GM12878 (cell line): ENCODE data around the gene WNT11. TPM values are rescaled to one million over a fixed set of nuclear protein-coding genes. Genes with fewer than 3 reads are reported as not detected.

ENCODE experiments used
- ATAC-seq: fragments of 200-7000 bp; cut with Tn5 transposase; 3 replicates; pipeline ENCODE4 v1.9.1; 2020; ENCODE audit warnings: mild to moderate bottlenecking, moderate library complexity
- BruUV-seq: library from RNA; stranded (reverse); fragments of 400-500 nt; replicated peaks from 2 replicates; lab custom pipeline; 2021; lab: Mats Ljungman, UMichigan
- CTCF ChIA-PET: fragments of 300-600 bp; sonication (Branson Sonifier 250); formaldehyde crosslinking; extraction: SDS; loops from one replicate; lab custom pipeline; 2021; ENCODE audit warnings: inconsistent platforms; lab: Yijun Ruan, JAX
- POLR2A ChIA-PET: fragments of 350-600 bp; formaldehyde crosslinking; extraction: SDS; loops from one replicate; lab custom pipeline; 2021; ENCODE audit warnings: inconsistent platforms; lab: Charles Lee
- RAD21 ChIA-PET: fragments of 300-600 bp; sonication (Branson Sonifier 250); formaldehyde crosslinking; loops from one replicate; lab custom pipeline; 2023; ENCODE audit warnings: antibody characterized with exemption; ENCODE audit not compliant: unreplicated experiment; lab: Charles Lee
- SMC1A ChIA-PET: fragments of 300-600 bp; sonication (Branson Sonifier 250); formaldehyde crosslinking; loops from one replicate; lab custom pipeline; 2023; ENCODE audit not compliant: unreplicated experiment, uncharacterized antibody; lab: Charles Lee
- DNase-seq: peaks from one replicate; pipeline ENCODE4 v3.0.0-alpha.2; 2011; ENCODE audit warnings: low read depth, low spot score
- FAIRE-seq: peaks from 3 replicates; lab custom pipeline; 2011; peaks lifted over from hg19 to GRCh38; lab: Jason Lieb, UNC
- H2AFZ ChIP-seq: 2 replicates; pipeline ENCODE4 v1.6.0; 2011; ENCODE audit warnings: low read depth, low read length, control low read depth; ENCODE audit not compliant: control insufficient read depth
- H3K27ac ChIP-seq: 2 replicates; pipeline ENCODE4 v1.5.1; 2011; ENCODE audit warnings: control low read depth; ENCODE audit not compliant: control insufficient read depth, insufficient read depth
- H3K27me3 ChIP-seq, 2 experiments: replicated peaks in 1 of 2; 2 replicates each; pipeline versions ENCODE4 v1.6.0 to v1.6.1; 2011; ENCODE audit warnings: low read length in 1 of 2; ENCODE audit not compliant: control insufficient read depth in 2 of 2, insufficient read depth in 2 of 2
- H3K36me3 ChIP-seq, 2 experiments: 2 replicates each; pipeline ENCODE4 v1.5.1; 2011; ENCODE audit warnings: low read length in 1 of 2; ENCODE audit not compliant: control insufficient read depth in 2 of 2, insufficient read depth in 2 of 2
- H3K4me1 ChIP-seq: 2 replicates; pipeline ENCODE4 v1.6.1; 2011; ENCODE audit warnings: mild to moderate bottlenecking, low read length, moderate library complexity, mixed read lengths; ENCODE audit not compliant: control insufficient read depth, insufficient read depth
- H3K4me2 ChIP-seq: 2 replicates; pipeline ENCODE4 v1.6.0; 2011; ENCODE audit warnings: control low read depth; ENCODE audit not compliant: control insufficient read depth, insufficient read depth
- H3K4me3 ChIP-seq: fragments of 200-600 bp; sonication (generic); 2 replicates; pipeline ENCODE4 v1.5.1; 2016
- H3K79me2 ChIP-seq: 2 replicates; pipeline ENCODE4 v1.6.0; 2011; ENCODE audit warnings: low read length; ENCODE audit not compliant: control insufficient read depth, insufficient read depth
- H3K9ac ChIP-seq: 2 replicates; pipeline ENCODE4 v1.8.0; 2011; ENCODE audit warnings: low read length, control low read depth, mixed read lengths; ENCODE audit not compliant: control insufficient read depth, insufficient read depth
- H3K9me3 ChIP-seq: replicated peaks from 3 replicates; pipeline ENCODE4 v1.5.1; 2011; ENCODE audit warnings: mild to moderate bottlenecking, low read length; ENCODE audit not compliant: control insufficient read depth, insufficient read depth
- H4K20me1 ChIP-seq: 2 replicates; pipeline ENCODE4 v1.6.0; 2011; ENCODE audit not compliant: control insufficient read depth, insufficient read depth
- ASH2L ChIP-seq: fragments of 300-600, 200-600 bp; sonication (generic); IDR thresholded peaks from 2 replicates; pipeline ENCODE4 v1.6.1; 2017; ENCODE audit warnings: low read depth, mild to moderate bottlenecking, borderline replicate concordance
- EED ChIP-seq: sonication (generic); IDR thresholded peaks from 2 replicates; pipeline ENCODE4 v1.6.1; 2016; ENCODE audit warnings: antibody characterized with exemption, low read depth
- FOXK2 ChIP-seq: fragments of 450-650 bp; IDR thresholded peaks from 2 replicates; pipeline ENCODE4 v1.6.1; 2017; ENCODE audit warnings: mild to moderate bottlenecking, moderate library complexity
- MAX ChIP-seq: IDR thresholded peaks from 2 replicates; pipeline ENCODE4 v1.6.1; 2012; ENCODE audit warnings: low read depth, low read length, improper control_type of control experiment
- MEF2B ChIP-seq: fragments of 450-650 bp; IDR thresholded peaks from 2 replicates; pipeline ENCODE4 v1.6.1; 2018; ENCODE audit warnings: mild to moderate bottlenecking, moderate library complexity; ENCODE audit not compliant: partially characterized antibody, poor library complexity, severe bottlenecking
- MLLT1 ChIP-seq: fragments of 450-650 bp; IDR thresholded peaks from 2 replicates; pipeline ENCODE4 v1.6.1; 2016; ENCODE audit warnings: mild to moderate bottlenecking
- MTA3 ChIP-seq: IDR thresholded peaks from 2 replicates; pipeline ENCODE4 v1.6.1; 2012; ENCODE audit warnings: low read length, inconsistent platforms, borderline replicate concordance
- NFYB ChIP-seq: IDR thresholded peaks from 2 replicates; pipeline ENCODE4 v1.6.1; 2011; ENCODE audit warnings: low read depth, mild to moderate bottlenecking, low read length, improper control_type of control experiment, moderate library complexity; ENCODE audit not compliant: insufficient read depth
- NR2C1 ChIP-seq: fragments of 450-650 bp; IDR thresholded peaks from 2 replicates; pipeline ENCODE4 v1.6.1; 2017; ENCODE audit warnings: antibody characterized with exemption, mild to moderate bottlenecking, moderate library complexity
- ZNF217 ChIP-seq: fragments of 450-650 bp; IDR thresholded peaks from 2 replicates; pipeline ENCODE4 v1.6.1; 2017; ENCODE audit warnings: antibody characterized with exemption, mild to moderate bottlenecking
- WGBS: methylation state at CpG from one replicate; pipeline ENCODE4 v1.1.6; 2016; ENCODE audit warnings: low lambda C conversion rate; ENCODE audit not compliant: insufficient replicate concordance, insufficient coverage; ENCODE audit errors: missing lambda C conversion rate; 5-methylcytosine and 5-hydroxymethylcytosine counted together
- in situ Hi-C: fragments of 300-500 bp; cut with MboI; formaldehyde crosslinking; loops from 9 replicates; pipeline ENCODE4 v1.14.3; 2018; ENCODE audit warnings: mixed read lengths
- intact Hi-C: fragments of 100-400 bp; cut with micrococcal nuclease; formaldehyde crosslinking; loops from one replicate; pipeline ENCODE4 v1.14.2; 2022; ENCODE audit not compliant: unreplicated experiment
- polyA plus RNA-seq, 11 experiments: library from polyadenylated mRNA; depleted of rRNA in 4 of 11; unstranded in 6 of 11; stranded (reverse) in 5 of 11; fragments of >200 nt; fragmentation: Nextera tagmentation in 4 of 11; fragmentation: Illumina TruSeq in 1 of 11; extraction: Ambion mirVana in 4 of 11; extraction: Trizol in 1 of 11; gene quantifications; 1 replicate in 1 of 11; 2 replicates in 10 of 11; pipeline versions ENCODE4 v1.2.1 to v1.2.3, GENCODE V29; 2011 to 2016; ENCODE audit warnings: inconsistent platforms in 2 of 11, missing spikeins in 2 of 11, low read depth in 1 of 11
- total RNA-seq, 4 experiments: library from RNA; depleted of rRNA in 3 of 4; stranded (reverse); fragments of >200 nt in 3 of 4; fragmentation: Illumina TruSeq in 1 of 4; extraction: Trizol in 1 of 4; gene quantifications; 2 replicates each; pipeline versions ENCODE4 v1.2.1 to v1.2.3, GENCODE V29; 2013 to 2021
- TF ChIP-seq, protein P1 (sequence below): fragments of 450-650 bp; IDR thresholded peaks from 2 replicates; pipeline ENCODE4 v1.6.1; 2017; ENCODE audit warnings: mild to moderate bottlenecking, low read depth, inconsistent platforms; ENCODE audit not compliant: poor library complexity, severe bottlenecking
- TF ChIP-seq, protein P2 (sequence below): IDR thresholded peaks from 2 replicates; pipeline ENCODE4 v1.6.1; 2012; ENCODE audit warnings: low read depth, low read length, improper control_type of control experiment
- TF ChIP-seq, protein P3 (sequence below): fragments of 450-650 bp; IDR thresholded peaks from 2 replicates; pipeline ENCODE4 v1.6.1; 2016; ENCODE audit warnings: mild to moderate bottlenecking

The WNT11 gene
- total and polyA plus RNA-seq, 10 of the 15 experiments (the other 5 are each of a cell fraction or from before 2014, with no cell fraction given), result 0.05 to 0.19 TPM; not detected in 8

- TF ChIP-seq, protein P1, sequence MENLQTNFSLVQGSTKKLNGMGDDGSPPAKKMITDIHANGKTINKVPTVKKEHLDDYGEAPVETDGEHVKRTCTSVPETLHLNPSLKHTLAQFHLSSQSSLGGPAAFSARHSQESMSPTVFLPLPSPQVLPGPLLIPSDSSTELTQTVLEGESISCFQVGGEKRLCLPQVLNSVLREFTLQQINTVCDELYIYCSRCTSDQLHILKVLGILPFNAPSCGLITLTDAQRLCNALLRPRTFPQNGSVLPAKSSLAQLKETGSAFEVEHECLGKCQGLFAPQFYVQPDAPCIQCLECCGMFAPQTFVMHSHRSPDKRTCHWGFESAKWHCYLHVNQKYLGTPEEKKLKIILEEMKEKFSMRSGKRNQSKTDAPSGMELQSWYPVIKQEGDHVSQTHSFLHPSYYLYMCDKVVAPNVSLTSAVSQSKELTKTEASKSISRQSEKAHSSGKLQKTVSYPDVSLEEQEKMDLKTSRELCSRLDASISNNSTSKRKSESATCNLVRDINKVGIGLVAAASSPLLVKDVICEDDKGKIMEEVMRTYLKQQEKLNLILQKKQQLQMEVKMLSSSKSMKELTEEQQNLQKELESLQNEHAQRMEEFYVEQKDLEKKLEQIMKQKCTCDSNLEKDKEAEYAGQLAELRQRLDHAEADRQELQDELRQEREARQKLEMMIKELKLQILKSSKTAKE, result peak; percentile 41
Measured at GRCh38 chr11:76152741-76153570, 53.3 kb downstream of the WNT11 start (continued).

DNA sequence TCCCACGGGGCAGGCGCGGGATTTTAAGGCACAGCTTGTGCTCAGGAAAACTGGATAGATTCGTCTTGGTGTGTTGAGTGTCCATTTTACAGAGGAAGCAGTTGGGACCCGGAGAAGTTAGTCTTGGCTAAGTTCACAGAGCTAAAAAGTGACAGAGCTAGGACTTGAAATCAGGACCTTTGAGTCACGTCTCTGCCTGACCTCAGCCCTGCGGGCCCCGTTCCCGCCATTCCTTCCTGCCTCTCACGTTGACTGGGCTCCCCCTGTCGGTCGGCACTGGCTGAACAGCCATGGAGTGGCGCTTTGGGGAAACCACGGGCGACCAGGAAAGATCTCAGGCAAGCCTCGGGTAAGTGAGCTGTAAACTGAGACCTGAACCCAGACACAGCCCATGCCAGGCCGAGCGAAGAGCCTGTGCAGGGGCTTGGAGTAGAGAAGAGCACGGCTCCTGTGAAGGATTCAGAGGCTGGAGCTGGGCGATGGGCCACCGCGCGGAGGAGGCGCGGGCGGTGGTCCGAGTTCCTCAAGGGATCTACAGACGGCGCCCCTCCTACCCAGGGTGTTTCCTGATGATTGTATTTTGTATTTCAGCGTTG lies 54.1 kb downstream of the WNT11 start:
- Histone ChIP-seq H3K27ac (peak overlapping the region; percentile 27), H3K4me1 (peaks cover 22% of the 10 kb centered on the region), H3K9me3 (no peaks in the 10 kb centered on the region), H3K27me3 (no peaks in the 10 kb centered on the region), H3K79me2 (no peaks in the 10 kb centered on the region), H3K4me3 (peak overlapping the region; percentile 66), H2AFZ (peak overlapping the region; percentile 91), H3K36me3 (no peaks in the 10 kb centered on the region), H3K4me2 (peak overlapping the region; percentile 95), H3K9ac (peak overlapping the region; percentile 76), H4K20me1 (no peaks in the 10 kb centered on the region)
- SMC1A ChIA-PET, result interaction anchor here (0.6 to 3.2 kb wide), 43 partner anchors 10 to 520 kb away, joined by 3 to 128 read pairs (median 4); partner anchors contain the start of gene UVRAG
- RAD21 ChIA-PET, result interaction anchor here (0.6 to 2.8 kb wide), 29 partner anchors 11 to 554 kb away, joined by 3 to 75 read pairs (median 5); no protein-coding TSS in a partner anchor
- in situ Hi-C loops, result loop anchor here (5.0 kb wide), 2 partner anchors 255 to 345 kb away; no protein-coding TSS in a partner anchor
- ATAC-seq (peak; percentile 87), DNase-seq (peak; percentile 60), FAIRE-seq (peak; percentile 94)
- BruUV-seq, result no TSS peak
- CTCF ChIA-PET, result interaction anchor here (0.6 to 3.2 kb wide), 78 partner anchors 8 to 606 kb away, joined by 3 to 139 read pairs (median 4); partner anchors contain the start of gene UVRAG
- intact Hi-C loops, result loop anchor here (1.0 to 2.0 kb wide), 3 partner anchors 255 to 429 kb away; no protein-coding TSS in a partner anchor
- WGBS, result 4% methylated on average over 30 of the region's 30 CpGs
- POLR2A ChIA-PET, result interaction anchor here (0.6 to 1.9 kb wide), 6 partner anchors 39 to 279 kb away, joined by 3 to 9 read pairs (median 5); no protein-coding TSS in a partner anchor
- TF ChIP-seq, protein P2, sequence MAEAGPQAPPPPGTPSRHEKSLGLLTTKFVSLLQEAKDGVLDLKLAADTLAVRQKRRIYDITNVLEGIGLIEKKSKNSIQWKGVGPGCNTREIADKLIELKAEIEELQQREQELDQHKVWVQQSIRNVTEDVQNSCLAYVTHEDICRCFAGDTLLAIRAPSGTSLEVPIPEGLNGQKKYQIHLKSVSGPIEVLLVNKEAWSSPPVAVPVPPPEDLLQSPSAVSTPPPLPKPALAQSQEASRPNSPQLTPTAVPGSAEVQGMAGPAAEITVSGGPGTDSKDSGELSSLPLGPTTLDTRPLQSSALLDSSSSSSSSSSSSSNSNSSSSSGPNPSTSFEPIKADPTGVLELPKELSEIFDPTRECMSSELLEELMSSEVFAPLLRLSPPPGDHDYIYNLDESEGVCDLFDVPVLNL, result peak; percentile 73
- TF ChIP-seq NFYB, result no peak
- no peak for TF ChIP-seq MTA3
- TF ChIP-seq ASH2L, result no peak
- TF ChIP-seq, protein P3, sequence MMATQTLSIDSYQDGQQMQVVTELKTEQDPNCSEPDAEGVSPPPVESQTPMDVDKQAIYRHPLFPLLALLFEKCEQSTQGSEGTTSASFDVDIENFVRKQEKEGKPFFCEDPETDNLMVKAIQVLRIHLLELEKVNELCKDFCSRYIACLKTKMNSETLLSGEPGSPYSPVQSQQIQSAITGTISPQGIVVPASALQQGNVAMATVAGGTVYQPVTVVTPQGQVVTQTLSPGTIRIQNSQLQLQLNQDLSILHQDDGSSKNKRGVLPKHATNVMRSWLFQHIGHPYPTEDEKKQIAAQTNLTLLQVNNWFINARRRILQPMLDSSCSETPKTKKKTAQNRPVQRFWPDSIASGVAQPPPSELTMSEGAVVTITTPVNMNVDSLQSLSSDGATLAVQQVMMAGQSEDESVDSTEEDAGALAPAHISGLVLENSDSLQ, result no peak
- TF ChIP-seq MEF2B, result no peak
- no peak; the same call in 1 of the 2 replicates for TF ChIP-seq MLLT1
- no peak for TF ChIP-seq FOXK2
- peak; percentile 70; the same call in 1 of the 2 replicates for TF ChIP-seq MAX
- TF ChIP-seq ZNF217, result no peak
- TF ChIP-seq NR2C1, result no peak
- peak; percentile 69; the same call in 1 of the 2 replicates for TF ChIP-seq EED
